NCI-H2081 (cell line): ENCODE measurements around the gene SLC25A13.

Experiments used
- DNase-seq, 2 experiments: peaks; one replicate each; lab custom pipeline; 2025; lab: John Stamatoyannopoulos, UW

Gene SLC25A13

GRCh38 chr7:96202102-96202501 lies 119.8 kb downstream of the SLC25A13 start:
- no peak for DNase-seq

- DNase-seq, result no peak
These were observed 121.2 kb downstream of the SLC25A13 start for GRCh38 chr7:96200740-96201139.

GRCh38 chr7:96199421-96199820 lies 122.5 kb downstream of the SLC25A13 start:
- no peak for DNase-seq

GRCh38 chr7:96198047-96198636 lies 123.8 kb downstream of the SLC25A13 start:
- DNase-seq, result no peak

- no peak for DNase-seq
These were observed 125.2 kb downstream of the SLC25A13 start for GRCh38 chr7:96196676-96197075.

- DNase-seq, result peak in 1 of 2 experiments; percentile 52
These were observed 132.6 kb downstream of the SLC25A13 start for GRCh38 chr7:96189129-96189820.

- DNase-seq, result peak in 1 of 2 experiments; percentile 50
These were observed 133.3 kb downstream of the SLC25A13 start for GRCh38 chr7:96188591-96188991.

GRCh38 chr7:96188174-96188581 lies 133.7 kb downstream of the SLC25A13 start:
- DNase-seq, result peak; percentile 42 to 83

GRCh38 chr7:96187735-96188134 lies 134.2 kb downstream of the SLC25A13 start:
- DNase-seq, result peak; percentile 29 to 83

- no peak for DNase-seq
These were observed 137.1 kb downstream of the SLC25A13 start for GRCh38 chr7:96184783-96185182.

- DNase-seq, result peak in 1 of 2 experiments; percentile 48
These were observed 138.7 kb downstream of the SLC25A13 start for GRCh38 chr7:96183163-96183670.

GRCh38 chr7:96182424-96183158 lies 139.3 kb downstream of the SLC25A13 start:
- no peak for DNase-seq

- no peak for DNase-seq
These were observed 140.7 kb downstream of the SLC25A13 start for GRCh38 chr7:96181174-96181573.

- no peak for DNase-seq
These were observed 142.1 kb downstream of the SLC25A13 start for GRCh38 chr7:96179837-96180236.

GRCh38 chr7:96179341-96179740 lies 142.6 kb downstream of the SLC25A13 start:
- DNase-seq, result no peak

- peak in 1 of 2 experiments; percentile 24 for DNase-seq
These were observed 143.3 kb downstream of the SLC25A13 start for GRCh38 chr7:96178581-96178980.

GRCh38 chr7:96177353-96177752 lies 144.5 kb downstream of the SLC25A13 start:
- DNase-seq, result peak in 1 of 2 experiments; percentile 56

GRCh38 chr7:96174812-96175211 lies 147.1 kb downstream of the SLC25A13 start:
- peak; percentile 66 to 86 for DNase-seq

GRCh38 chr7:96173781-96174180 lies 148.1 kb downstream of the SLC25A13 start:
- no peak for DNase-seq

- no peak for DNase-seq
These were observed 152.5 kb downstream of the SLC25A13 start for GRCh38 chr7:96169439-96169838.

- peak in 1 of 2 experiments; percentile 18 for DNase-seq
These were observed 154.5 kb downstream of the SLC25A13 start for GRCh38 chr7:96167424-96167823.

- DNase-seq, result no peak
These were observed 160.0 kb downstream of the SLC25A13 start for GRCh38 chr7:96161897-96162296.

- DNase-seq, result no peak
These were observed 164.0 kb downstream of the SLC25A13 start for GRCh38 chr7:96157856-96158255.
